MV-4-11 (cell line): ENCODE measurements around the gene AK2.
A peak's percentile ranks its signal among the peaks of the same experiment; 100 is the strongest.
"Not testable (repeated sequence)": the region's sequence is repeated elsewhere in the genome, so short reads cannot be mapped to it uniquely, and the experiment has no call there.

Experiments
- DNase-seq: peaks from one replicate; lab custom pipeline; 2025; lab: John Stamatoyannopoulos, UW

AK2 gene

GRCh38 chr1:33036526-33037503 is at the start of gene AK2:
AK2 (minus strand) TSS chr1:33036883; CDS start chr1:33036828, 55 bp downstream.
- DNase-seq: peak; percentile 99

DNA sequence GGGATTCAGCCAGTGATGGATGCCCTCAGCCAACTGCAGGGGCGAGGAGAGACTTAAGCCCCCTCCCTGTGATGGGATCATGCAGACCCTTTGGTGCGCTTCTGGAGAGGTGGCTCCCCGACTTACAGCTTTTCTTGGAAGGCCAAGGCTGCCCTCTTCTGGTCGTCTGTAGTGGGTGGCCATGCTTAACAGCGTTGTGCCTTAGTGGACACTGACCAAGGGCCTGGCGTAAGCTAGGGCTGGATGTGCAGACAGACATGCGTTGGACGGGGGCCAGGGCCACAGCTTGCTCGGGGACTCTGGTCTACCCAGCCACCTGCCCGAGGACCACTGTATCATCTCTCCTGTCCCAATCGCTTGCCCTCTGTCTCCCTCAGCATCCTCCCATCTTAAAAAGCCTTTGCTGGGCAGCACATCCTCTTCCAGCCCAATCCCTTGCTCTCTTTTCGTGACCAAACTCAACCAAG is 49.7 kb upstream of the AK2 start:
- DNase-seq: peak; percentile 66

- DNase-seq: no peak
Measured at GRCh38 chr1:33085332-33085731, 48.6 kb upstream of the AK2 start.

DNA sequence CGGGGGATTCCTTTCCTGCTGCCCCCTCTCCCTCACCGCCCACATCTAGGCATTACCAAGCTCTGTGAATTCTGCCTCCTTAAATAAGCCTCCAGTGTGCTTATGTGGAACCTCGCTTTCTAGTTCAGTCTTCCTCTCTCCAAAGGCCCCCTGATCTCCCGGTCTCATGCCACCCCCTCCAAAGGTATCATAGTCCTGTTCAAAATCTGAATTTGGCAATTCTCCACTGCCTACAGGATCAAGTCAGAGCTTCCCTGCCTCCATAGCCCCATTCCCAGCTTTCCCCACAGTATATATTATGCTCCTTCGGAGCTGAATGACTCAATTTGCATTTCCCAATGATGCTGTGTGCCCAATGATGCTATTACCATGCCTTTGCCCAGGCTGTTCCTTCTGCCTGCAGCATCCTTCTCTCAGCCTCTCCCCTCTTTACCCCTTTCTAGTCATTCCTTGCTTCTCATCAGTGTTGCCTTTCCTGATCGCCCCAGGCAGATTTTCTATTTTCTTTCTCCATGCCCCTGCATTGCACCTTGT is 46.0 kb upstream of the AK2 start:
- DNase-seq: no peak

DNA sequence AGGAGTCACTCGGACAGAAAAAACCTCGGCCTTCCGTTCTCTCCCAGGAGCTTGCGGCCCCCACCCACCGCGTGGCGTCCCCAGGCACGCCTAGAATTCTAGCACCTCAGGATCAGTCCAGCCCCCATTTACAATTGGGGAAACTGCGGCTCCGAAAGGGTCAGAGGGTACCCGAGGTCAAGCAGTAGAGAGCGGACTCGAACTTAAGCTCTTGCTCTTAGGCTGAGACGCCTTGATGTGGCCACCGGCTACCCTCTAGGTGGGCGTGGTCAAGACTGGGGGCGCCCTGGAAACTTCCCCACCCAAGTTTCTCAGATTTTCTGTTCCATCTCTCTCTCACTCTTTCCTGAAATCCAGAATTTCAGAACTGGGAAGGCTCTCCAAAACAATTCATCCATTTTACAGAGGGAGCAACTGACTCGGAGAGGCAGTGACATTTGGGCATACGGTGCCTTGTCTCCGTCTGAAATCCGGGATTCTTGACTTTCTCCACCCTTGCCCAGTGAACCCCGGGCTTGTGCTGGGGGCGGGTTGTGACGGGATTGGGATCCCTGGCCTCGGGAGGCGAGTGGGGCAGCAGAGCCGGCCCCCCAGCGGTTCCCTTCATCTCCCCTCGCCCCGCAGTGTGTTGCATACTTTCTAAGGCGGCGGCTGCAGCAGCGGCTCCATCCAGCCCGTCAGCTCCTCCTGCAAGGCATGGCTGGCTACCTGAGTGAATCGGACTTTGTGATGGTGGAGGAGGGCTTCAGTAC is 45.0 kb upstream of the AK2 start:
- DNase-seq: no peak

- DNase-seq: peak; percentile 87
Measured at GRCh38 chr1:33080885-33081553, 44.3 kb upstream of the AK2 start, which contains the start of gene AZIN2. AZIN2 (plus strand) TSS chr1:33081153; CDS start chr1:33082250, 1,097 bp downstream.

GRCh38 chr1:33080373-33080772 is 43.7 kb upstream of the AK2 start:
- DNase-seq: no peak

DNA sequence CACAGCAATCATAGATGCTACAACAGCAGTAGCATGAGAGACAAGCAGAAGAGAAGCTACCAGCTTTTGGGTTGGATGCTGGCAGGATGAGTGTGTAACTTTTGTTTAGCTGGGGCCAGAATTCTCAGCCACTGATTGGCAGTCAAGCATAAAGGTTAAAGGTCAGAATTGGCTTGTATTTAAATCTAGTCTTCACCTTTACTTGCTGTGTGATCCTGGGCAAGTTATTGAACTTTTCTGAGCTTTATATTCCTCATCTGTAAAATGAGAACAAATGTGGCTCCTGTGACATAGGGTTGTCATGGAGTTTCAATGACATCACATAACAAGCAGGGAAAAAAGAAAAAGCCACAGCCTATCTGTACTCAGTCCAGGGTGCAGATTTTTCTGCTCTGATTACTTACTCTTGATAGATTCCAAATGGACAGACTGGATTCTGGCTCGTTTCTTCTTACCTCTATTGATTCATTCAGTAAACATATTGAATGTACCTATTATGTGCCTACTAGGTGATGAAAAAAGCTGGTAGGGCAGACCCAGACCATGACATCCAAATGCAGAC is 41.4 kb upstream of the AK2 start:
- DNase-seq: no peak

DNA sequence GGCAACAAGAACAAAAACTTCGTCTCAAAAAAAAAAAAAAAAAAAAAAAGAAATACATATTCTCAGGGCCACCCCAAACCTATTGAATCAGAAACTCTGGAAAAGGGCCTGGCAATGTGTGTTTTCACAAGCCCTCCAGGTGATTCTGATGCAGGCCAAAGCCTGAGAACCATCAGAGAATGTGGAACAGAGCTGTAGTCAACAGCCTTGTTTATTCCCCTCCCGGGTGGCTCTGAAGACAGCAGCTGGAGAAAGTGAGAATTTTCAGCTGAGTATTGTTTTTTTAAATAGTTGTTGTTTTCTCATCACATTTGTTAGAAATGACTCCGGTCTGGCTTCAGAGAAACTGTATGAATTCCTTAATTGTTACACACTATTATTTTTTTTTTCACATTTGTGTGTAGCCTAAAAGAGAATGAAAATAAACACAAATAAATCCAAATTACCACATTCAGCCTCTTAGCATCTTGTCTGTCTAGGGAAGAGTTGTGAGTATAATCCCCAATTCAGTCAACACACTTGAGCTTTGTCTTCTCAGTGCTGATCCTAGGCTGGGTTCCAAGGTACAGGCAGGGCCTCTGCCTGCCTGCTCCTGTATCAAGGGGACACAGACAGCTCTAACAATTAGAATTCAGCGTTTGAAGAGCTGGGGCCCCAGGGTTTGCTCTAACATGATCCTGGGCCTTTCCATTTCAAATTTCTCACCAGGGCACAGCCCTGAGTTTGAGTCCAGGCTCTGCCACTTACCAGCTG is 37.7 kb upstream of the AK2 start:
- DNase-seq: no peak

DNA sequence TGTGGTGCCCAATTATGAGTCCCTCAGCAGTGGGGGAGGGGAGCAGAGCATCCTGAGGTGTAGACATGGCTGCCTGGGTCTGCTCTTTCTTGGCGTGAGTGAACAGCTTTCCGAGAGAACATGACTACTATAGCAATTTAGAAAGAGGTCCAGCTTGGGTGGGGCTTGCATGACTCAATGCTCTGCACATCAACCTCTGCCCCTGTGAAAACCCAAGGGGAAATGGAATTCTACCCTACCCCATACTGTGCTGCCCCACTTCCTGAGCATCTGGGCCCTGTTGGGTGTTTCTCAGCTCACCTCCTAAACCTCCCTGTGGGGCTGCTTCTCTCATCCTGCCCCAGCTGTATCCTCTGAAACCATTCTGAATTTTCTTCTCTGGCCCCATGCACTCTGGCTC is 36.0 kb upstream of the AK2 start:
- DNase-seq: no peak

DNA sequence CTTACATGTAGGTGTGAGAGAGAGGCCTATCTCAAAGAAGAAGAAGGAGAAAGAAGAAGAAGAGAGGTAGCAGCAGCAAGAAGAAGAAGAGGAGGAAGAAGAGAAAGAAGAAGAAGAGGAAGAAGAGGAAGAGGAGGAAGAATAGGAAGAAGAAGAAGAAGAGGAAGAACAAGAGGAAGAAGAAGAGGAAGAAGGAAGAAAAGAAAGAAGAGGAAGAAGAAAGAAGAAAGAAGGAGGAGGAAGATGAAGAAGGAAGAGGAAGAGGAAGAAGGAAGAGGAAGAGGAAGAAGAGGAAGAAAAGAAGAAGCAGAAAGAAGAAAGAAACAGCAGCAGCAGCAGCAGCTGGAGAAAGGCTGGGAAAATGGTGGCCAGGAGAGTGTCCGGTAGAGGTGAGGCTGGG is 33.9 kb upstream of the AK2 start:
- no peak for DNase-seq

GRCh38 chr1:33068108-33068507 is 31.4 kb upstream of the AK2 start:
- not testable (repeated sequence) for DNase-seq

GRCh38 chr1:33066477-33066876 is 29.8 kb upstream of the AK2 start:
- not testable (repeated sequence) for DNase-seq

GRCh38 chr1:33065301-33065700 is 28.6 kb upstream of the AK2 start:
- no peak for DNase-seq

- not testable (repeated sequence) for DNase-seq
Measured at GRCh38 chr1:33064284-33064683, 27.6 kb upstream of the AK2 start.

DNA sequence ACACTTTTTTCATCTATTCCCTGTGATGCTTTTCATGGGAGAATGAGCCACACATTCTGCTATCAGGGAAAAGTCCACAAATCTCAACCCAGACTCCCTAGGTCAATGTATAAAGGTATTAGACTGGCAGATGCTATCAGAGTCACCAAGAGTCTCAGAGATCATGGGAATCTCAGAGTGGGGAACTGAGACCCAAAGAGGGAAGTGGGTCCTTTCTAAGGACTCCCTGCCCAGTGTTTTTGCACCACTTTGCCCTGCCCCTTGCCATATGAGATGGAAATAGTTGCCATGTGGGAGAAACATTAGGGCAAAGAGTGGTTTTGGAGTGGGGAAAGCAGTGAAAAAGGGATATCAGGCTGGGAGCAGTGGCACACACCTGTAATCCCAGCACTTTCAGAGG is 25.2 kb upstream of the AK2 start:
- DNase-seq: peak; percentile 76

- DNase-seq: peak; percentile 92
Measured at GRCh38 chr1:33060579-33061083, 23.9 kb upstream of the AK2 start.

- DNase-seq: peak; percentile 69
Measured at GRCh38 chr1:33057095-33057494, 20.4 kb upstream of the AK2 start.

- no peak for DNase-seq
Measured at GRCh38 chr1:33056426-33056825, 19.7 kb upstream of the AK2 start.

- DNase-seq: peak; percentile 76
Measured at GRCh38 chr1:33055210-33056008, 18.7 kb upstream of the AK2 start.
